ENCODE data around the gene STK25.
A peak's percentile ranks its signal among the peaks of the same experiment; 100 is the strongest.

The STK25 gene

GRCh38 chr2:241508240-241509154 is at the start of gene STK25:
Gene STK25 (minus strand): TSS chr2:241508584. CDS start chr2:241508035, 549 bp downstream.
- peak; percentile 94 for ATAC-seq
- TF ChIP-seq OSR1 (CRISPR knock-in tag; IDR thresholded peaks at IDR 0.05): no peak
- TF ChIP-seq ZNF565 (CRISPR knock-in tag; conservative IDR thresholded peaks at IDR 0.05; ENCODE audit: low read depth): peak; percentile 38; the same call in 1 of the 2 replicates
- TF ChIP-seq ZFP30 (CRISPR knock-in tag; IDR thresholded peaks at IDR 0.05): 0 out of 2 replicates have a peak, but pooled peaks have one; percentile 28
- TF ChIP-seq, protein P1, sequence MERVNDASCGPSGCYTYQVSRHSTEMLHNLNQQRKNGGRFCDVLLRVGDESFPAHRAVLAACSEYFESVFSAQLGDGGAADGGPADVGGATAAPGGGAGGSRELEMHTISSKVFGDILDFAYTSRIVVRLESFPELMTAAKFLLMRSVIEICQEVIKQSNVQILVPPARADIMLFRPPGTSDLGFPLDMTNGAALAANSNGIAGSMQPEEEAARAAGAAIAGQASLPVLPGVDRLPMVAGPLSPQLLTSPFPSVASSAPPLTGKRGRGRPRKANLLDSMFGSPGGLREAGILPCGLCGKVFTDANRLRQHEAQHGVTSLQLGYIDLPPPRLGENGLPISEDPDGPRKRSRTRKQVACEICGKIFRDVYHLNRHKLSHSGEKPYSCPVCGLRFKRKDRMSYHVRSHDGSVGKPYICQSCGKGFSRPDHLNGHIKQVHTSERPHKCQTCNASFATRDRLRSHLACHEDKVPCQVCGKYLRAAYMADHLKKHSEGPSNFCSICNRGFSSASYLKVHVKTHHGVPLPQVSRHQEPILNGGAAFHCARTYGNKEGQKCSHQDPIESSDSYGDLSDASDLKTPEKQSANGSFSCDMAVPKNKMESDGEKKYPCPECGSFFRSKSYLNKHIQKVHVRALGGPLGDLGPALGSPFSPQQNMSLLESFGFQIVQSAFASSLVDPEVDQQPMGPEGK (CRISPR knock-in tag; IDR thresholded peaks at IDR 0.05; ENCODE audit: borderline replicate concordance): no peak
- TF ChIP-seq CSRNP3 (CRISPR knock-in tag; IDR thresholded peaks at IDR 0.05): no peak
- TF ChIP-seq TCF4 (CRISPR knock-in tag; IDR thresholded peaks at IDR 0.05; ENCODE audit: borderline replicate concordance): no peak
- no peak for TF ChIP-seq RARB (CRISPR knock-in tag; IDR thresholded peaks at IDR 0.05)
- no peak for TF ChIP-seq SNAI2 (CRISPR knock-in tag; IDR thresholded peaks at IDR 0.05)
- TF ChIP-seq POU6F1 (CRISPR knock-in tag; IDR thresholded peaks at IDR 0.05; ENCODE audit: borderline replicate concordance, low read depth): no peak
- TF ChIP-seq BACH2 (CRISPR knock-in tag; IDR thresholded peaks at IDR 0.05; ENCODE audit: borderline replicate concordance): no peak
- TF ChIP-seq ESRRG (CRISPR knock-in tag; IDR thresholded peaks at IDR 0.05): peak; percentile 27; the same call in 1 of the 2 replicates
- no peak for TF ChIP-seq ISL1 (CRISPR knock-in tag; IDR thresholded peaks at IDR 0.05)
- TF ChIP-seq ZNF8 (CRISPR knock-in tag; IDR thresholded peaks at IDR 0.05): peak; percentile 24; the same call in 1 of the 2 replicates
- TF ChIP-seq ZNF70 (CRISPR knock-in tag; IDR thresholded peaks at IDR 0.05): no peak
- no peak for TF ChIP-seq GLIS3 (CRISPR knock-in tag; IDR thresholded peaks at IDR 0.05)
- no peak for TF ChIP-seq TOX (CRISPR knock-in tag; IDR thresholded peaks at IDR 0.05; ENCODE audit: borderline replicate concordance)
- TF ChIP-seq ARNTL (CRISPR knock-in tag; IDR thresholded peaks at IDR 0.05; ENCODE audit: borderline replicate concordance, low read depth): no peak
- peak; percentile 86 for TF ChIP-seq CSDC2 (CRISPR knock-in tag; IDR thresholded peaks at IDR 0.05)
- TF ChIP-seq, protein P2, sequence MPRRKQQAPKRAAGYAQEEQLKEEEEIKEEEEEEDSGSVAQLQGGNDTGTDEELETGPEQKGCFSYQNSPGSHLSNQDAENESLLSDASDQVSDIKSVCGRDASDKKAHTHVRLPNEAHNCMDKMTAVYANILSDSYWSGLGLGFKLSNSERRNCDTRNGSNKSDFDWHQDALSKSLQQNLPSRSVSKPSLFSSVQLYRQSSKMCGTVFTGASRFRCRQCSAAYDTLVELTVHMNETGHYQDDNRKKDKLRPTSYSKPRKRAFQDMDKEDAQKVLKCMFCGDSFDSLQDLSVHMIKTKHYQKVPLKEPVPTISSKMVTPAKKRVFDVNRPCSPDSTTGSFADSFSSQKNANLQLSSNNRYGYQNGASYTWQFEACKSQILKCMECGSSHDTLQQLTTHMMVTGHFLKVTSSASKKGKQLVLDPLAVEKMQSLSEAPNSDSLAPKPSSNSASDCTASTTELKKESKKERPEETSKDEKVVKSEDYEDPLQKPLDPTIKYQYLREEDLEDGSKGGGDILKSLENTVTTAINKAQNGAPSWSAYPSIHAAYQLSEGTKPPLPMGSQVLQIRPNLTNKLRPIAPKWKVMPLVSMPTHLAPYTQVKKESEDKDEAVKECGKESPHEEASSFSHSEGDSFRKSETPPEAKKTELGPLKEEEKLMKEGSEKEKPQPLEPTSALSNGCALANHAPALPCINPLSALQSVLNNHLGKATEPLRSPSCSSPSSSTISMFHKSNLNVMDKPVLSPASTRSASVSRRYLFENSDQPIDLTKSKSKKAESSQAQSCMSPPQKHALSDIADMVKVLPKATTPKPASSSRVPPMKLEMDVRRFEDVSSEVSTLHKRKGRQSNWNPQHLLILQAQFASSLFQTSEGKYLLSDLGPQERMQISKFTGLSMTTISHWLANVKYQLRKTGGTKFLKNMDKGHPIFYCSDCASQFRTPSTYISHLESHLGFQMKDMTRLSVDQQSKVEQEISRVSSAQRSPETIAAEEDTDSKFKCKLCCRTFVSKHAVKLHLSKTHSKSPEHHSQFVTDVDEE (CRISPR knock-in tag; IDR thresholded peaks at IDR 0.05): 0 out of 2 replicates have a peak, but pooled peaks have one; percentile 59
- no peak for TF ChIP-seq ZC3H10 (CRISPR knock-in tag; IDR thresholded peaks at IDR 0.05)
- TF ChIP-seq ZFP3 (CRISPR knock-in tag; IDR thresholded peaks at IDR 0.05): peak; percentile 63; the same call in 1 of the 2 replicates
- TF ChIP-seq, protein P3, sequence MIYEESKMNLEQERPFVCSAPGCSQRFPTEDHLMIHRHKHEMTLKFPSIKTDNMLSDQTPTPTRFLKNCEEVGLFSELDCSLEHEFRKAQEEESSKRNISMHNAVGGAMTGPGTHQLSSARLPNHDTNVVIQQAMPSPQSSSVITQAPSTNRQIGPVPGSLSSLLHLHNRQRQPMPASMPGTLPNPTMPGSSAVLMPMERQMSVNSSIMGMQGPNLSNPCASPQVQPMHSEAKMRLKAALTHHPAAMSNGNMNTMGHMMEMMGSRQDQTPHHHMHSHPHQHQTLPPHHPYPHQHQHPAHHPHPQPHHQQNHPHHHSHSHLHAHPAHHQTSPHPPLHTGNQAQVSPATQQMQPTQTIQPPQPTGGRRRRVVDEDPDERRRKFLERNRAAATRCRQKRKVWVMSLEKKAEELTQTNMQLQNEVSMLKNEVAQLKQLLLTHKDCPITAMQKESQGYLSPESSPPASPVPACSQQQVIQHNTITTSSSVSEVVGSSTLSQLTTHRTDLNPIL (CRISPR knock-in tag; IDR thresholded peaks at IDR 0.05; ENCODE audit: low read depth): no peak
- no peak for TF ChIP-seq PPARA (CRISPR knock-in tag; IDR thresholded peaks at IDR 0.05; ENCODE audit: borderline replicate concordance)

GRCh38 chr2:241556746-241557145 is 48.4 kb upstream of the STK25 start:
- ATAC-seq: no peak
- TF ChIP-seq CSDC2 (CRISPR knock-in tag; IDR thresholded peaks at IDR 0.05): no peak
- no peak for TF ChIP-seq TOX (CRISPR knock-in tag; IDR thresholded peaks at IDR 0.05; ENCODE audit: borderline replicate concordance)
- TF ChIP-seq GLIS3 (CRISPR knock-in tag; IDR thresholded peaks at IDR 0.05): no peak
- no peak for TF ChIP-seq BACH2 (CRISPR knock-in tag; IDR thresholded peaks at IDR 0.05; ENCODE audit: borderline replicate concordance)
- no peak for TF ChIP-seq ZNF8 (CRISPR knock-in tag; IDR thresholded peaks at IDR 0.05)
- TF ChIP-seq CSRNP3 (CRISPR knock-in tag; IDR thresholded peaks at IDR 0.05): no peak
- no peak for TF ChIP-seq ZC3H10 (CRISPR knock-in tag; IDR thresholded peaks at IDR 0.05)
- no peak for TF ChIP-seq SNAI2 (CRISPR knock-in tag; IDR thresholded peaks at IDR 0.05)
- no peak for TF ChIP-seq ZFP30 (CRISPR knock-in tag; IDR thresholded peaks at IDR 0.05)
- TF ChIP-seq ZFP3 (CRISPR knock-in tag; IDR thresholded peaks at IDR 0.05): no peak
- no peak for TF ChIP-seq ZNF70 (CRISPR knock-in tag; IDR thresholded peaks at IDR 0.05)
- TF ChIP-seq, protein P1 (CRISPR knock-in tag; IDR thresholded peaks at IDR 0.05; ENCODE audit: borderline replicate concordance): no peak
- no peak for TF ChIP-seq TCF4 (CRISPR knock-in tag; IDR thresholded peaks at IDR 0.05; ENCODE audit: borderline replicate concordance)
- TF ChIP-seq, protein P3 (CRISPR knock-in tag; IDR thresholded peaks at IDR 0.05; ENCODE audit: low read depth): no peak
